SU-DHL-6 (cell line): ENCODE measurements around the gene LCMT1.

Source experiments
- H2AFZ ChIP-seq: fragments of 200-600 bp; sonication (generic); 2 replicates; pipeline ENCODE4 v1.6.1; 2014; ENCODE audit warnings: low read depth, mild to moderate bottlenecking, moderate library complexity, mixed read lengths, antibody characterized with exemption, low read length; ENCODE audit not compliant: severe bottlenecking
- H3F3A ChIP-seq: fragments of 200-600 bp; shearing (Covaris generic); 2 replicates; pipeline ENCODE4 v1.6.0; 2016; ENCODE audit warnings: antibody characterized with exemption, mild to moderate bottlenecking; ENCODE audit not compliant: insufficient read depth
- H3K27ac ChIP-seq: fragments of 200-600 bp; sonication (generic); 2 replicates; pipeline ENCODE4 v1.5.1; 2016; ENCODE audit warnings: low read depth, mild to moderate bottlenecking, low read length, moderate library complexity, mixed read lengths
- H3K27me3 ChIP-seq: fragments of 200-600 bp; sonication (generic), shearing (Covaris generic); 2 replicates; pipeline ENCODE4 v1.6.0; 2014; ENCODE audit warnings: mild to moderate bottlenecking, low read length
- H3K36me3 ChIP-seq: fragments of 200-600 bp; sonication (generic); 2 replicates; pipeline ENCODE4 v1.6.1; 2014; ENCODE audit warnings: mild to moderate bottlenecking, low read length, mixed read lengths
- H3K4me2 ChIP-seq: fragments of 300-600, 200-600 bp; shearing (Covaris generic), sonication (generic); 2 replicates; pipeline ENCODE4 v1.6.0; 2014; ENCODE audit warnings: low read length, low read depth, mild to moderate bottlenecking; ENCODE audit not compliant: poor library complexity, severe bottlenecking
- H3K4me3 ChIP-seq: fragments of 200-600 bp; sonication (generic); 2 replicates; pipeline ENCODE4 v1.5.1; 2014; ENCODE audit warnings: antibody characterized with exemption, low read length, mild to moderate bottlenecking, mixed read lengths; ENCODE audit not compliant: insufficient read depth, poor library complexity, severe bottlenecking
- H3K79me2 ChIP-seq: fragments of 200-600 bp; sonication (generic); 2 replicates; pipeline ENCODE4 v1.6.1; 2014; ENCODE audit warnings: mild to moderate bottlenecking, low read length, moderate library complexity; ENCODE audit not compliant: insufficient read depth
- H3K9ac ChIP-seq: fragments of 200-600 bp; sonication (generic); 2 replicates; pipeline ENCODE4 v1.7.0; 2014; ENCODE audit warnings: mild to moderate bottlenecking, low read length
- H3K9me2 ChIP-seq: fragments of 200-600 bp; sonication (generic); replicated peaks from 2 replicates; pipeline ENCODE4 v1.6.1; 2014; ENCODE audit warnings: low read length; ENCODE audit not compliant: insufficient read depth
- H3K9me3 ChIP-seq: fragments of 200-600 bp; sonication (generic); 2 replicates; pipeline ENCODE4 v1.6.1; 2014; ENCODE audit warnings: low read length, mixed read lengths; ENCODE audit not compliant: insufficient read depth
- H4K20me1 ChIP-seq: fragments of 200-600 bp; sonication (generic); 2 replicates; pipeline ENCODE4 v1.6.1; 2014; ENCODE audit warnings: low read depth, mild to moderate bottlenecking, antibody characterized with exemption, low read length, moderate library complexity, mixed read lengths
- EZH2phosphoT487 ChIP-seq: fragments of 200-600 bp; sonication (generic), shearing (Covaris generic); conservative IDR thresholded peaks from 2 replicates; pipeline ENCODE4 v1.6.1; 2018; ENCODE audit warnings: mild to moderate bottlenecking, antibody characterized with exemption, low read length, moderate library complexity, mixed read lengths
- TF ChIP-seq, protein P1 (sequence below): fragments of 200-600 bp; sonication (generic); IDR thresholded peaks from one replicate; pipeline ENCODE4 v1.5.1; 2017; ENCODE audit warnings: antibody characterized with exemption, mild to moderate bottlenecking, low read length, moderate library complexity; ENCODE audit not compliant: insufficient read depth, poor library complexity, severe bottlenecking

LCMT1 gene

DNA sequence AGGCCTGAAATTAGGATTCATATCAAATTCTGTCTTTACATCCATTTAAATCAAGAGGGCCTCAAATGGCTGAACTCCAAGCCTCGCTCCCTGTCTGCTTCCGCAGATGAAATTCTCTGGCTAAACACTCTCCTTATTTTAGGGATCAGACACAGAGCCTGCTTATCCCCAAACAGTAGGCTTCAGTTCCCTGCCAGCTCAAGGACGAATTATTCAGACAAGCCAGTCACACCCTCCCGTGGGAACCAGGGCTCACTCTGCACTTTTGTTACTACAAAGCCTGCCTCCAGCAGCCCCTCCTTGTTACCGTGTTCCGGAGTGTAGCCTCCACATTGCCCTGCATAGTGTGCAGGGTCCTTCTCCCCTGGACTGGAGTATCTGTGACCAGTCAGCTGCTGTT, 46.6 kb upstream of the LCMT1 start:
- Histone ChIP-seq H3K27me3 (no peaks in the 10 kb centered on the region), H3K9ac (no peak overlapping the region), H3K36me3 (no peaks in the 10 kb centered on the region), H2AFZ (no peak overlapping the region), H4K20me1 (no peaks in the 10 kb centered on the region), H3K9me3 (no peaks in the 10 kb centered on the region), H3K4me3 (no peak overlapping the region), H3K4me2 (no peak overlapping the region), H3K27ac (no peak overlapping the region), H3K9me2 (no peaks in the 10 kb centered on the region), H3K79me2 (no peaks in the 10 kb centered on the region), H3F3A (no peaks in the 10 kb centered on the region)
- TF ChIP-seq EZH2phosphoT487: no peak
- TF ChIP-seq, protein P1, sequence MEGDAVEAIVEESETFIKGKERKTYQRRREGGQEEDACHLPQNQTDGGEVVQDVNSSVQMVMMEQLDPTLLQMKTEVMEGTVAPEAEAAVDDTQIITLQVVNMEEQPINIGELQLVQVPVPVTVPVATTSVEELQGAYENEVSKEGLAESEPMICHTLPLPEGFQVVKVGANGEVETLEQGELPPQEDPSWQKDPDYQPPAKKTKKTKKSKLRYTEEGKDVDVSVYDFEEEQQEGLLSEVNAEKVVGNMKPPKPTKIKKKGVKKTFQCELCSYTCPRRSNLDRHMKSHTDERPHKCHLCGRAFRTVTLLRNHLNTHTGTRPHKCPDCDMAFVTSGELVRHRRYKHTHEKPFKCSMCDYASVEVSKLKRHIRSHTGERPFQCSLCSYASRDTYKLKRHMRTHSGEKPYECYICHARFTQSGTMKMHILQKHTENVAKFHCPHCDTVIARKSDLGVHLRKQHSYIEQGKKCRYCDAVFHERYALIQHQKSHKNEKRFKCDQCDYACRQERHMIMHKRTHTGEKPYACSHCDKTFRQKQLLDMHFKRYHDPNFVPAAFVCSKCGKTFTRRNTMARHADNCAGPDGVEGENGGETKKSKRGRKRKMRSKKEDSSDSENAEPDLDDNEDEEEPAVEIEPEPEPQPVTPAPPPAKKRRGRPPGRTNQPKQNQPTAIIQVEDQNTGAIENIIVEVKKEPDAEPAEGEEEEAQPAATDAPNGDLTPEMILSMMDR: no peak

DNA sequence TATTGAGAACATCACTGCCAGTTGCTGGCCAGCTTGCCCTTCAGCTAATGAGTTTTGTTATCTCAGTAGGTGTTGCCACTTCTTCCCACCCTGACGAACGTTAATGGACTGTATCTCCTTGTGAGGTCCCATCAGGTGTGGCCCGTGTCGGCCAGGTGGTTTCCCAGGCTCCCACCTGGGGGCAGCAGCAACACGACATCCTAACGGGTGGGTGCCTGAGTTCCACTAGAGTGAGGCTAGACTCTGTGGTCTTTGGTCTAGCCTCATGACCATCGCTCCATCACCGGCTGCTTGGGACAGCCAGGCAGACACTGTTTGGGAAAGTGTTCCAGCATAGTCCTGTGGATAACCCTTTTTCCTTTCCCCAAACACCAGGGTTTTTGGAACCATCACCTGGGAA, 45.6 kb upstream of the LCMT1 start:
- H3K9me3 ChIP-seq: no peaks in the 10 kb centered on the region
- H4K20me1 ChIP-seq: no peaks in the 10 kb centered on the region
- no peaks in the 10 kb centered on the region for H3K9me2 ChIP-seq
- TF ChIP-seq, protein P1: peak; percentile 39
- no peak for TF ChIP-seq EZH2phosphoT487
- no peak overlapping the region for H3K4me2 ChIP-seq
- H3K36me3 ChIP-seq: no peaks in the 10 kb centered on the region
- no peaks in the 10 kb centered on the region for H3K79me2 ChIP-seq
- no peak overlapping the region for H3K27ac ChIP-seq
- H3K4me3 ChIP-seq: no peak overlapping the region
- H2AFZ ChIP-seq: peak overlapping the region; percentile 87
- no peaks in the 10 kb centered on the region for H3F3A ChIP-seq
- H3K27me3 ChIP-seq: no peaks in the 10 kb centered on the region
- no peak overlapping the region for H3K9ac ChIP-seq

DNA sequence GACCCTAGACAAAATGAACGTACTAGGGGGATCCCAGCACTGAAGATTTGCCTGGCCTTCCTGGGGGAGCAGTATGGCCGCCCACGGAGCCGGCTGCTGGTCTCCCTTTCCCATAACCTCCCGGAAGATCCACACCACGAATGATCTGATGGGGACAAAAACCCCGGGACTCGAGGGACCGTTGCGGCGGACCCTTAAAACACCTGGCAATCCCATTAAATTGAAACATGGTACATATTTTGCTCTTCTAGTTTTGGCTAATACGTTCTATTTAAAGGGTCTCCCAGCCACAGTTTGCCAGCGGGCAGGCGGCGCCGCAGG, 45.2 kb upstream of the LCMT1 start:
- H3K27me3 ChIP-seq: no peaks in the 10 kb centered on the region
- no peaks in the 10 kb centered on the region for H3K9me3 ChIP-seq
- no peaks in the 10 kb centered on the region for H3F3A ChIP-seq
- H2AFZ ChIP-seq: peak overlapping the region; percentile 87
- TF ChIP-seq EZH2phosphoT487: no peak
- TF ChIP-seq, protein P1: no peak
- H4K20me1 ChIP-seq: no peaks in the 10 kb centered on the region
- H3K4me2 ChIP-seq: peak overlapping the region; percentile 63
- H3K79me2 ChIP-seq: no peaks in the 10 kb centered on the region
- H3K4me3 ChIP-seq: peak overlapping the region; percentile 50
- no peak overlapping the region for H3K27ac ChIP-seq
- peak overlapping the region; percentile 66 for H3K9ac ChIP-seq
- H3K36me3 ChIP-seq: no peaks in the 10 kb centered on the region
- no peaks in the 10 kb centered on the region for H3K9me2 ChIP-seq
